ENCODE measurements around the gene CUTA.
A peak's percentile ranks its signal among the peaks of the same experiment; 100 is the strongest.
"Not testable (repeated sequence)": the region's sequence is repeated elsewhere in the genome, so short reads cannot be mapped to it uniquely, and the experiment has no call there.

CUTA gene

DNA sequence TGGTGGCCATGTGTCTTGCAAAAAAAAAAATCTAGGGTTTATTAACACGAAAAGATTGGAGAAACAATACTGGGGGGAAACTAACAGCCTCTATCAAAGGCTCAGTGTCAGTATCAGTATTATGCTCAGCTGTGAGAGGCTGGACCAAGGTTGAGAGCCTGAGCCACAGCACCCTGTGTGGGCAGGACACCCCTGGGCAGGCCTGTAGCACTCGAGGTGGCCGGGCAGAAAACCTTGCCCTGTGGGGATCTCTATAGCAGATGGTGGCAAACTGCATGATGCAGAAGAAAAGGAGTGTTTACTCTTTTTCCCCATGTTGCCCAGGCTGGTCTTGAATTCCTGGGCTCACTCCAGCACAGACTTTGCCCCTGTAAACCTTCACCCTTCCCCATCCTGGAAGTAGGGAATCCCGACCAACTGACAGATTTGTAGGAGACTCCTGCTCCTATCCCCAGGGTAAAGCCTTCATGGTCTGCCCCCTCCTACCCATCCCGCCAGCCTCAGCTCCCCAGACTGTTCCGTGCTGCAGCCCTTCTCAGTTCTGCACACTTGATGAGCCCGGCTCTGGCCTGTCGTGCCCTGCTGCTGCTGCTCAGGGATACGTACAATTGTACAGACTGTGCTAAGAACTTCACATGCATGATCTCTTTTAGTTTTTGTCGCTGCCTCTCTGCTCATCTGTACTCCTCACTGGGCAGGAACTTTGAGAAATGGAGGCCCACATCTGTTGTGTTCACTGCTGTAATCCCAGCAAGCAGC, 34.3 kb downstream of the CUTA start:
- no peak overlapping the region for H3K4me3 ChIP-seq (ENCODE audit: low read depth, low read length)
- H3K36me3 ChIP-seq (ENCODE audit: insufficient read depth, low read length) = no peaks in the 10 kb centered on the region
- H3K27ac ChIP-seq (ENCODE audit: low read depth, low read length) = no peak overlapping the region
- H3K27me3 ChIP-seq (ENCODE audit: insufficient read depth, low read length) = no peaks in the 10 kb centered on the region
- H3K79me2 ChIP-seq (ENCODE audit: control insufficient read depth, insufficient read depth, low read length, unreplicated experiment) = no peaks in the 10 kb centered on the region
- peaks cover 4% of the 10 kb centered on the region for H3K4me1 ChIP-seq (ENCODE audit: control insufficient read depth, insufficient read depth, low read length, unreplicated experiment)
- no peak overlapping the region for H2AFZ ChIP-seq (ENCODE audit: low read length, unreplicated experiment)

- no peak overlapping the region for H2AFZ ChIP-seq (ENCODE audit: low read length, unreplicated experiment)
- H3K4me1 ChIP-seq (ENCODE audit: control insufficient read depth, insufficient read depth, low read length, unreplicated experiment) = peaks cover 17% of the 10 kb centered on the region
- H3K36me3 ChIP-seq (ENCODE audit: insufficient read depth, low read length) = no peaks in the 10 kb centered on the region
- no peak overlapping the region for H3K4me3 ChIP-seq (ENCODE audit: low read depth, low read length)
- H3K27ac ChIP-seq (ENCODE audit: low read depth, low read length) = no peak overlapping the region
- H3K79me2 ChIP-seq (ENCODE audit: control insufficient read depth, insufficient read depth, low read length, unreplicated experiment) = no peaks in the 10 kb centered on the region
- no peaks in the 10 kb centered on the region for H3K27me3 ChIP-seq (ENCODE audit: insufficient read depth, low read length)
Measured at GRCh38 chr6:33380272-33380981, 37.5 kb downstream of the CUTA start.

GRCh38 chr6:33379184-33379583, 38.7 kb downstream of the CUTA start:
- not testable (repeated sequence) for H3K4me3 ChIP-seq (ENCODE audit: low read depth, low read length); H3K36me3 ChIP-seq (ENCODE audit: insufficient read depth, low read length); H3K27me3 ChIP-seq (ENCODE audit: insufficient read depth, low read length); H2AFZ ChIP-seq (ENCODE audit: low read length, unreplicated experiment); H3K27ac ChIP-seq (ENCODE audit: low read depth, low read length); H3K79me2 ChIP-seq (ENCODE audit: control insufficient read depth, insufficient read depth, low read length, unreplicated experiment)
- H3K4me1 ChIP-seq (ENCODE audit: control insufficient read depth, insufficient read depth, low read length, unreplicated experiment) = peaks cover 24% of the 10 kb centered on the region

GRCh38 chr6:33377171-33377570, 40.7 kb downstream of the CUTA start:
- peak overlapping the region; percentile 36; the same call in 1 of the 2 replicates for H3K4me3 ChIP-seq (ENCODE audit: low read depth, low read length)
- peaks cover 25% of the 10 kb centered on the region for H3K4me1 ChIP-seq (ENCODE audit: control insufficient read depth, insufficient read depth, low read length, unreplicated experiment)
- H2AFZ ChIP-seq (ENCODE audit: low read length, unreplicated experiment) = peak overlapping the region; percentile 57
- no peaks in the 10 kb centered on the region for H3K36me3 ChIP-seq (ENCODE audit: insufficient read depth, low read length)
- H3K27me3 ChIP-seq (ENCODE audit: insufficient read depth, low read length) = no peaks in the 10 kb centered on the region
- no peaks in the 10 kb centered on the region for H3K79me2 ChIP-seq (ENCODE audit: control insufficient read depth, insufficient read depth, low read length, unreplicated experiment)
- H3K27ac ChIP-seq (ENCODE audit: low read depth, low read length) = no peak overlapping the region

GRCh38 chr6:33375143-33375671, 42.7 kb downstream of the CUTA start:
- Histone ChIP-seq H3K4me3 (ENCODE audit: low read depth, low read length) (no peak overlapping the region; the same call in 1 of the 2 replicates), H3K79me2 (ENCODE audit: control insufficient read depth, insufficient read depth, low read length, unreplicated experiment) (no peaks in the 10 kb centered on the region), H3K36me3 (ENCODE audit: insufficient read depth, low read length) (no peaks in the 10 kb centered on the region), H2AFZ (ENCODE audit: low read length, unreplicated experiment) (no peak overlapping the region), H3K27ac (ENCODE audit: low read depth, low read length) (peak overlapping the region; percentile 65), H3K4me1 (ENCODE audit: control insufficient read depth, insufficient read depth, low read length, unreplicated experiment) (peaks cover 25% of the 10 kb centered on the region), H3K27me3 (ENCODE audit: insufficient read depth, low read length) (no peaks in the 10 kb centered on the region)

- Histone ChIP-seq H3K4me3 (ENCODE audit: low read depth, low read length) (no peak overlapping the region), H3K27me3 (ENCODE audit: insufficient read depth, low read length) (no peaks in the 10 kb centered on the region), H3K4me1 (ENCODE audit: control insufficient read depth, insufficient read depth, low read length, unreplicated experiment) (peaks cover 25% of the 10 kb centered on the region), H2AFZ (ENCODE audit: low read length, unreplicated experiment) (peak overlapping the region; percentile 49), H3K79me2 (ENCODE audit: control insufficient read depth, insufficient read depth, low read length, unreplicated experiment) (no peaks in the 10 kb centered on the region), H3K27ac (ENCODE audit: low read depth, low read length) (peak overlapping the region; percentile 35; the same call in 1 of the 2 replicates), H3K36me3 (ENCODE audit: insufficient read depth, low read length) (no peaks in the 10 kb centered on the region)
Measured at GRCh38 chr6:33373960-33374910, 43.7 kb downstream of the CUTA start.

DNA sequence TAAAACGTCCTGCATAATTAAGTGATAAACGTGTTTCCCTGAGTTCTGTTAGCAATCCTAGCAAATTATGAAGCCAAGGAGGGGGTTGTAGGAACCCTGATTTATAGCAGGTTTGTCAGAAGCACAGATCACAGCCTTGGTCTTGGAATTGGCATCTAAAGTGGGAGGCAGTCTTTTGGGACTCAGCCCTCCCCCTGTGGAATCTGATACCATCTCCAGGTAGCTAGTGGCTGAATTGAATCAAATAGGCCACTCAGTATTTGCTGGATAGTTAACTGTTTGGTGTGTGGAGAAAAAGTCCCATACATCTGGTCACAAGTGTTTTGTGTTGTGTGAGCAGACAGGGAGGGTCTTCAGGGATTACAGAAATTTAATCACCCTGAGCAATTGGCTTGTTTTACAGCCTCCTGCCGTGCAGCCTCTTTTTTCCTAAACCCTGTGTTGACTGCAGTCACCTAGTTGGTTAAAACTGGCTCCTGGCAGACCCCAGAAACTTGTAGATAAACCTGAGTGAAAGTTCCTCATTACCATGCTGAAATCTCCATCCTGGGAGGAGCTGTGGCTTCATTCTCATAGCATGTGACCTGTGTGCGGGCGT, 45.3 kb downstream of the CUTA start:
- Histone ChIP-seq H3K27ac (ENCODE audit: low read depth, low read length) (no peak overlapping the region), H3K4me1 (ENCODE audit: control insufficient read depth, insufficient read depth, low read length, unreplicated experiment) (peaks cover 25% of the 10 kb centered on the region), H2AFZ (ENCODE audit: low read length, unreplicated experiment) (no peak overlapping the region), H3K4me3 (ENCODE audit: low read depth, low read length) (no peak overlapping the region), H3K27me3 (ENCODE audit: insufficient read depth, low read length) (no peaks in the 10 kb centered on the region), H3K79me2 (ENCODE audit: control insufficient read depth, insufficient read depth, low read length, unreplicated experiment) (no peaks in the 10 kb centered on the region), H3K36me3 (ENCODE audit: insufficient read depth, low read length) (no peaks in the 10 kb centered on the region)

DNA sequence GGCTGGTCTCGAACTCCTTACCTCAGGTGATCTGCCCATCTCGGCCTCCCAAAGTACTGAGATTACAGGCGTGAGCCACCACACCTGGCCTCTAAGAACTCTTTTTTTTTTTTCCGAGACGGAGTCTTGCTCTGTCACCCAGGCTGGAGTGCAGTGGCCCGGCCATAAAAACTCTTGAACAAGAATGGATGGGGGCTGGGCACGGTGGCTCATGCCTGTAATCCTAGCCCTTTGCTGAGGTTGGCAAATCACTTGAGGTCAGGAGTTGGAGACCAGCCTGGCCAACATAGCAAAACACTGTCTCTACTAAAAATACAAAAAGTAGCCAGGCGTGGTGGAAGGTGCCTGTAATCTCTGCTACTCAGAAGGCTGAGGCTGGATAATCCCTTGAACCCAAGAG, 46.0 kb downstream of the CUTA start:
- not testable (repeated sequence) for H3K27ac ChIP-seq (ENCODE audit: low read depth, low read length); H3K4me3 ChIP-seq (ENCODE audit: low read depth, low read length); H3K36me3 ChIP-seq (ENCODE audit: insufficient read depth, low read length); H2AFZ ChIP-seq (ENCODE audit: low read length, unreplicated experiment); H3K27me3 ChIP-seq (ENCODE audit: insufficient read depth, low read length); H3K79me2 ChIP-seq (ENCODE audit: control insufficient read depth, insufficient read depth, low read length, unreplicated experiment)
- peaks cover 22% of the 10 kb centered on the region for H3K4me1 ChIP-seq (ENCODE audit: control insufficient read depth, insufficient read depth, low read length, unreplicated experiment)

DNA sequence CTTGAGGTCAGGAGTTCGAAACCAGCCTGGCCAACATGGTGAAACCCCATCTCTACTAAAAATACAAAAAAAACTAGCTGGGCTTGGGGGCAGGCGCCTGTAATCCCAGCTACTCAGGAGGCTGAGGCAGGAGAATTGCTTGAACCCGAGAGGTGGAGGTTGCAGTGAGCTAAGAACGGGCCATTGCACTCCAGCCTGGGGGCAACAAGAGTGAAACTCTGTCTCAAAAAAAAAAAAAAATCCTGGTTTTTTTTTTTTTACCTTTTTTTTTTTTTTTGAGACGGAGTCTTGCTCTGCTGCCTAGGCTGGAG, 50.2 kb downstream of the CUTA start:
- not testable (repeated sequence) for H3K27me3 ChIP-seq (ENCODE audit: insufficient read depth, low read length); H3K27ac ChIP-seq (ENCODE audit: low read depth, low read length); H3K79me2 ChIP-seq (ENCODE audit: control insufficient read depth, insufficient read depth, low read length, unreplicated experiment); H3K4me3 ChIP-seq (ENCODE audit: low read depth, low read length); H3K4me1 ChIP-seq (ENCODE audit: control insufficient read depth, insufficient read depth, low read length, unreplicated experiment); H2AFZ ChIP-seq (ENCODE audit: low read length, unreplicated experiment); H3K36me3 ChIP-seq (ENCODE audit: insufficient read depth, low read length)

DNA sequence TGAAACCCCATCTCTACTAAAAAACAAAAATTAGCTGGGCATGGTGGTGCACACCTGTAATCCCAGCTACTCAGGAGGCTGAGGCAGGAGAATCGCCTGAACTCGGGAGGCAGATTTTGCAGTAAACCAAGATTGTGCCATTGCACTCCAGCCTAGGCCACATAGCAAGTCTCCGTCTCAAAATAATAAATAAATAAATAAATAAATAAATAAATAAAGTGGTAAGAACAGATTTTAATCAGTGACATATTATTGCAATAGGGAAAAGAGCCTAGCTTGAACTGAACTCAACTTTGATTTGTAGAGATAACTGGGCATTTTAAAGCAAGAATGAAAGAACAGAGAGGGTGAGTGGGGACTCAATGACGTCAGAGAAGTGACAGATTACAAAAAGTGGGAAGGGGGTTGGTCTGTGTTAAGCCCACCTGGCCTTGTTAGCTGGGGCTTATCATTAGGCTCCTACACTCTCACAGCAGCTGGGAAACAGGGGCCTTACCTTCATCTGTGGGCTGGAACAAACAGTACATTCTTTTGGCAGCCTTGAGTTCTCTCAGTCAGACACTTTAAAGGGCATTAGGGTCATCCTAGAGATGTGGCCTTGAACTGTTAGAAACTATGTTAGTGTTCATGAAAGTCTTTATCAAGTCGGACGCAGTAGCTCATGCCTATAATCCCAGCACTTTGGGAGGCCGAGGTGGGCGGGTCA, 50.7 kb downstream of the CUTA start:
- no peaks in the 10 kb centered on the region for H3K36me3 ChIP-seq (ENCODE audit: insufficient read depth, low read length)
- H3K79me2 ChIP-seq (ENCODE audit: control insufficient read depth, insufficient read depth, low read length, unreplicated experiment) = no peaks in the 10 kb centered on the region
- no peak overlapping the region for H3K4me3 ChIP-seq (ENCODE audit: low read depth, low read length)
- H3K27ac ChIP-seq (ENCODE audit: low read depth, low read length) = no peak overlapping the region
- peaks cover 4% of the 10 kb centered on the region for H3K4me1 ChIP-seq (ENCODE audit: control insufficient read depth, insufficient read depth, low read length, unreplicated experiment)
- H3K27me3 ChIP-seq (ENCODE audit: insufficient read depth, low read length) = no peaks in the 10 kb centered on the region
- no peak overlapping the region for H2AFZ ChIP-seq (ENCODE audit: low read length, unreplicated experiment)
